LNCAP (cell line): ENCODE data around the gene ZFHX3.

ENCODE experiments used
- TF ChIP-seq, protein P1 (sequence below): fragments of 450-650 bp; IDR thresholded peaks from 2 replicates; pipeline ENCODE4 v1.5.1; 2017; ENCODE audit warnings: mild to moderate bottlenecking

ZFHX3 gene, protein sequence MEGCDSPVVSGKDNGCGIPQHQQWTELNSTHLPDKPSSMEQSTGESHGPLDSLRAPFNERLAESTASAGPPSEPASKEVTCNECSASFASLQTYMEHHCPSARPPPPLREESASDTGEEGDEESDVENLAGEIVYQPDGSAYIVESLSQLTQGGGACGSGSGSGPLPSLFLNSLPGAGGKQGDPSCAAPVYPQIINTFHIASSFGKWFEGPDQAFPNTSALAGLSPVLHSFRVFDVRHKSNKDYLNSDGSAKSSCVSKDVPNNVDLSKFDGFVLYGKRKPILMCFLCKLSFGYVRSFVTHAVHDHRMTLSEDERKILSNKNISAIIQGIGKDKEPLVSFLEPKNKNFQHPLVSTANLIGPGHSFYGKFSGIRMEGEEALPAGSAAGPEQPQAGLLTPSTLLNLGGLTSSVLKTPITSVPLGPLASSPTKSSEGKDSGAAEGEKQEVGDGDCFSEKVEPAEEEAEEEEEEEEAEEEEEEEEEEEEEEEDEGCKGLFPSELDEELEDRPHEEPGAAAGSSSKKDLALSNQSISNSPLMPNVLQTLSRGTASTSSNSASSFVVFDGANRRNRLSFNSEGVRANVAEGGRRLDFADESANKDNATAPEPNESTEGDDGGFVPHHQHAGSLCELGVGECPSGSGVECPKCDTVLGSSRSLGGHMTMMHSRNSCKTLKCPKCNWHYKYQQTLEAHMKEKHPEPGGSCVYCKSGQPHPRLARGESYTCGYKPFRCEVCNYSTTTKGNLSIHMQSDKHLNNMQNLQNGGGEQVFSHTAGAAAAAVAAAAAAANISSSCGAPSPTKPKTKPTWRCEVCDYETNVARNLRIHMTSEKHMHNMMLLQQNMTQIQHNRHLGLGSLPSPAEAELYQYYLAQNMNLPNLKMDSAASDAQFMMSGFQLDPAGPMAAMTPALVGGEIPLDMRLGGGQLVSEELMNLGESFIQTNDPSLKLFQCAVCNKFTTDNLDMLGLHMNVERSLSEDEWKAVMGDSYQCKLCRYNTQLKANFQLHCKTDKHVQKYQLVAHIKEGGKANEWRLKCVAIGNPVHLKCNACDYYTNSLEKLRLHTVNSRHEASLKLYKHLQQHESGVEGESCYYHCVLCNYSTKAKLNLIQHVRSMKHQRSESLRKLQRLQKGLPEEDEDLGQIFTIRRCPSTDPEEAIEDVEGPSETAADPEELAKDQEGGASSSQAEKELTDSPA (N-terminal part only)

DNA sequence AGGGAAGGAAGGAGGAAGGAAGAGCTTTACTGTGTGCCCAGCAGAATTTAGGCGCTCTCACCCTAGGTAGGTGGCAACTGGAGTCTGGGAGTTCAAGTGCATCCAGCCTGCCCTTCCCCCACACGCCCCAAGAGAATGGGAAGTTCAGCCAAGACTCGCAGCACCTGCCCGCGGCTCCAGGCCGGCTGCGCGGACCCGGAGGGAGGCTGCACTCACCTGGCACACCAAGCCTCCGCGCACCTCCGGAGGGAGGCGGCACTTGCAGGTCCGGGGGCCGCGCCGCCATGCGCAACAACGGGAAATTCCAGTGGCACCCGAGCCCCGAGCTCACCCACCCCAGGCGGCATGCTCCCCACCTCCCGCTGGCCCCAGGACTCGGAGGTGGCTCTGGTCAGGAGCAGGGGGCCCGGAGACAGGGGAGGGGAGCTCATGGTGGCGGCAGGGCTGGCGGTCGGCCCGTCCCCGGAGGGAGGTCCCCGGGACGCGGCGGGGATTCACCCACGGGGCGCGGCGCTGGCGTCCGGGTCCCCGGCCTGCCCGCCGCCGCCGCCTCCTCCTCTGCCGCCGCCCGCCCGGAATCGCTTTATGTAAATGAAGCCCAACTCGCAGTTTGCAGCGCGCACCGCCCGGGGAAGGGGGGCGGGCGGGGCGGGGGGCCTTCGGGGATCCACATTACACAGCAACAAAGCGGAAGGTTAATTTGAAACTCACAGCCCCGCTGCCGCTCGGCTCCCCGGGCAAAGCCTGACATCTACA is at the start of gene ZFHX3:
Gene ZFHX3, minus strand, starts transcription at position 593 of the 756 bp plus-strand sequence. CDS start 87,983 bp downstream, outside the sequence.
- TF ChIP-seq, protein P1, sequence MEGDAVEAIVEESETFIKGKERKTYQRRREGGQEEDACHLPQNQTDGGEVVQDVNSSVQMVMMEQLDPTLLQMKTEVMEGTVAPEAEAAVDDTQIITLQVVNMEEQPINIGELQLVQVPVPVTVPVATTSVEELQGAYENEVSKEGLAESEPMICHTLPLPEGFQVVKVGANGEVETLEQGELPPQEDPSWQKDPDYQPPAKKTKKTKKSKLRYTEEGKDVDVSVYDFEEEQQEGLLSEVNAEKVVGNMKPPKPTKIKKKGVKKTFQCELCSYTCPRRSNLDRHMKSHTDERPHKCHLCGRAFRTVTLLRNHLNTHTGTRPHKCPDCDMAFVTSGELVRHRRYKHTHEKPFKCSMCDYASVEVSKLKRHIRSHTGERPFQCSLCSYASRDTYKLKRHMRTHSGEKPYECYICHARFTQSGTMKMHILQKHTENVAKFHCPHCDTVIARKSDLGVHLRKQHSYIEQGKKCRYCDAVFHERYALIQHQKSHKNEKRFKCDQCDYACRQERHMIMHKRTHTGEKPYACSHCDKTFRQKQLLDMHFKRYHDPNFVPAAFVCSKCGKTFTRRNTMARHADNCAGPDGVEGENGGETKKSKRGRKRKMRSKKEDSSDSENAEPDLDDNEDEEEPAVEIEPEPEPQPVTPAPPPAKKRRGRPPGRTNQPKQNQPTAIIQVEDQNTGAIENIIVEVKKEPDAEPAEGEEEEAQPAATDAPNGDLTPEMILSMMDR, result no peak

DNA sequence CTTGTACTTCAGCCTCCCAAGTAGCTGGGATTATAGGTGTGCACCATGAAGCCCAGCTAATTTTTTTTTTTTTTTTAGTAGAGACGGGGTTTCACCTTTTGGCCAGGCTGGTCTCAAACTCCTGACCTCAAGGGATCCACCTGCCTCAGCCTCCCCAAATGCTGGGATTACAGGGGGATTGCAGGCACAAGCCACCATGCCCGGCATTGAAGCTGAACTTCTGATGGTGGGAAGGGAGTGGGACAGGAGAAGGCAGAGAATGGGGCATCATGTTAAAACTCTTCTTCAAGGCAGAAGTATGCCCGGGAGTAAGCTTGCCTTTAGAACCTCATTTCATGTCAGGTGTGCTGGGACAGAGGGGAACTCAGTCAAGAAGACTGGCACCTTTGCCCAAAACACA is 48.6 kb upstream of the ZFHX3 start:
- TF ChIP-seq, protein P1, result no peak

DNA sequence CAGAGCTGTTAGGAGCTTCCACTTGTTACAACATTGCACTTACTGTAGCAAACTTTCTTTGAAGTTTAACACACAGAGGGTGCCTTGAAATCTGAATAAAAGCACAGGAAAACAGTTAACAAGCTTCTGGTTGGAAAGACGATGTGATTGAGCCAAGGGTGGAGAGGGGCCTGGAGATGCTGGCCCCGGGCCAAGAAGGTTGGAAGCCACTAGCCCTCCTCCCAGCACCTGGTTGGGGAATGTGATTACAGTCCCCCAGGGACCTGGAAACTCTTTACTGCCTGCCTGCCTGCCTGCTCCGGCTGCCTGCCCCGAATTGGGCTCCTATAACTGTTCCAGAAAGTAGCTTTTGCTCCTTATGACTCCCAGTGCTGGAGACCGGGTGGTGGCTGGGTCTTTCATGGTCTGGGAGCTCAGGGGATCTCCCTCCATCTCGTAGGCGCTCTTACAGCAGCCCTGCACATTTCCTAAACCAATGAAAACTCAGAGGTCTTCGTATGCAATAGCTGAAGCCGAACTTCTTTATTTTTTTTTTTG is 48.0 kb upstream of the ZFHX3 start:
- TF ChIP-seq, protein P1, result no peak

DNA sequence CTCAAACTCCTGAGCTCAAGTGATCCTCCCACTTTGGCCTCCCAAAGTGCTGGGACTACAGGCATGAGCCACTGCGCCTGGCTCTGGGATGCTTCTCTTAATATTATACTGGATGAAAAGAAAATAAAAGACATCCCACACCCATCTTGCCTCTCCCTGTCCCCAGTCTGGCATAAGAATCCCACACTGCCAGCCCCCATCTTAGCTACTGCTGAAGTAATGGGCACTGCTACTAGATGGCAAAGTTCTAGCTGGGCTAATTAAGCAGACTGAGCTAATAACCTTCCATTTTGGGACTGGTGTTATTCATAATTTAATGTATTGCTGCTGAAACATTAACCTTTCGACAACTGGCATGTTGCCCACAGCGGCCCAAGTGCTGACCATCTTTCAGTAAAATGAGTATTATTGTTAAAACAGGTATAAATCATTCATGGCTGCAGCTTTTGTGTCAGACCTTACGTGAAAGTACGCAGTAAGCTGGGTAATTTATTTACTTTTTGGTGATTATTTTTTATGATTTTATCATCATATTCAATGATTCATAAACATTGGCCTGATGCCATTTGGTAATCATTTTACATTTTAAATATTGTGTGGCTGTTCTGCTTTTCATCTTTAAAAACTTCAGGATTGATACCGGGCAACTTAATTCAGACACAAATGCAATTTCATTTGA is 47.4 kb upstream of the ZFHX3 start:
- TF ChIP-seq, protein P1, result no peak

DNA sequence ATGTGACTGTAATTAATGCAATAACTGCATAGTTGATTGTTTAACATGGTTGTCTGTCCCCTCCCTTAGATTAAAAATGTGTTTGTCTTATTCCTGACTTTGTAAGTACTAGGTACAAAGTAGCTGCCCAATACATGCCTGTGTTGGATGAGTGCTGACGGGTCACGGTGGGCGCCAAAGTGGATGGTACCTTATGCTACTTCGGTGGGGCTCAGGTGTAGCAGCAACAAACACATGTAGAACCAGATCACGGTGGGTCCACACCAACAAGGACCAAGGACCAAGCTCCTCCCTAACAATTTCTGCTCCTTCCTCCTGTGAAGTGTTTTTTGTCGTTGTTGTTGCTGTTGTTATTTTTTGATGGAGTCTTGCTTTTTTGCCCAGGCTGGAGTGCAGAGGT is 46.4 kb upstream of the ZFHX3 start:
- TF ChIP-seq, protein P1, result no peak

DNA sequence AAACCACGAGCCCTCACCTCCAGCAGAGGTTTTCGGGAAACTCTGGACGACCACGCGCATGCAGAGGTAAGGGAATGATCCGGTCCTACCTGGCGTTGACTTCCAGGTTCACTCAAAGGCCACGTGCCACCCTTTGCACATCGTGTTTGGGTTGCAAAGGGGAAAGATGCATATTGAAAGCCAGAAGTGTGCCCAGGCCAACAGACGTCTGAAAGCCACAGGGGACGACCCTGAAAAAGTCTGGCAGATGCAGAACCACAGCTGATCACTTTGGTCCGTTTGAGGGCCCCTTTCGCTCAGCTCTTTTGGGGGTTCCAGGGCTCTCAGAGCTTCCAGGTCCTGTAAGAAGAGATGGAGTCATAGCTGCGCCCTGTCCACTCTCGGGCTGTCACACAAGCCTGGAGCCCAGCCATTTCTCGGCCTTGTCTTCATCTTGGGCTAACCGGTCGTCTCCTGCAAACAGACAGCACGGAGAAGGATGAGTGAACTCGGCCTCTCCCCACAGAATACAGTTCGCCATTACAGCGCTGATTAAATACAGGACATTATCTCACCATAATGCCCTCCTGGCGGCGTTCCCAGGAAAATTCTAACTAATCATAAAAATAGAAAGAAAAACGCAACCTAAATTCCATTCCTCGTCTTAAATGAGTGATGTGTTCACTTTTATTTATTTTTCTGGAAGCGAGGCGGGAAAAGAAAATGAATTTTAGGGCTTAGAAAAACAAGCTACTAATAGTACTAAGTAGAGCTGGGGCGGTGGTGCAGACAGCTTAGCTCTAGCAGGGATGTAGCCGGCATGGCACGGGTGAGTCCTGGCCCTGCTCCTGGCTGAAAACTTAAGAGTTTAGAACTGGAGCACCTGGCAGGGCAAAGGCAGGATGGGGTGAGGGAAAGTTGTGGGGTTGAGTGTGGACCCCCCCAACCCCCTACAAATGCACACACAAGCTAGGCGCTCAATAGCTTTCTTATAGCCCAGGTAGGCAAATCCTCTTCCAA is 45.5 kb upstream of the ZFHX3 start:
- TF ChIP-seq, protein P1, result no peak
